MCF 10A (cell line): ENCODE results near the gene TMEM248. TPM values are rescaled to one million over a fixed set of nuclear protein-coding genes. Genes with fewer than 3 reads are reported as not detected.
"Not testable (repeated sequence)": the region's sequence is repeated elsewhere in the genome, so short reads cannot be mapped to it uniquely, and the experiment has no call there.

Experiments used
- Bru-seq: library from RNA; stranded (reverse); fragments of 400-500 nt; gene quantifications from one replicate; lab custom pipeline; 2021; lab: Mats Ljungman, UMichigan
- BruChase-seq, 2 experiments: library from RNA; stranded (reverse); fragments of 400-500 nt; gene quantifications; one replicate each; lab custom pipeline; 2021; lab: Mats Ljungman, UMichigan
- BruUV-seq: library from RNA; stranded (reverse); fragments of 400-500 nt; replicated peaks from 2 replicates; lab custom pipeline; 2021; lab: Mats Ljungman, UMichigan
- CTCF ChIA-PET: fragments of 300-600 bp; sonication (Branson Sonifier 250); formaldehyde crosslinking; extraction: SDS; loops from one replicate; lab custom pipeline; 2021; ENCODE audit warnings: antibody characterized with exemption, inconsistent platforms; lab: Yijun Ruan, JAX
- POLR2A ChIA-PET: fragments of 300-600, 350-650 bp; sonication (Branson Sonifier 250); formaldehyde crosslinking; extraction: SDS; loops from one replicate; lab custom pipeline; 2020; ENCODE audit warnings: antibody characterized with exemption, inconsistent platforms; lab: Yijun Ruan, JAX
- DNase-seq: peaks from one replicate; pipeline ENCODE4 v3.0.0-alpha.2; 2018; ENCODE audit not compliant: unreplicated experiment
- H3K27ac Mint-ChIP-seq: one replicate; pipeline ENCODE4 v1.8.0; 2022; ENCODE audit warnings: mild to moderate bottlenecking, low read depth, mixed read lengths; ENCODE audit not compliant: unreplicated experiment
- H3K27me3 Mint-ChIP-seq: one replicate; pipeline ENCODE4 v1.8.0; 2022; ENCODE audit warnings: mixed read lengths; ENCODE audit not compliant: insufficient read depth, unreplicated experiment
- H3K36me3 Mint-ChIP-seq: one replicate; pipeline ENCODE4 v1.8.0; 2022; ENCODE audit warnings: mild to moderate bottlenecking, moderate library complexity, mixed read lengths; ENCODE audit not compliant: insufficient read depth, unreplicated experiment
- H3K4me1 Mint-ChIP-seq: one replicate; pipeline ENCODE4 v1.8.0; 2022; ENCODE audit warnings: mixed read lengths; ENCODE audit not compliant: insufficient read depth, unreplicated experiment
- H3K4me3 Mint-ChIP-seq: one replicate; pipeline ENCODE4 v1.8.0; 2022; ENCODE audit warnings: mild to moderate bottlenecking, moderate library complexity, mixed read lengths; ENCODE audit not compliant: unreplicated experiment
- H3K9me3 Mint-ChIP-seq: one replicate; pipeline ENCODE4 v1.8.0; 2022; ENCODE audit warnings: mixed read lengths; ENCODE audit not compliant: unreplicated experiment
- CTCF ChIP-seq: fragments of 200-600 bp; IDR thresholded peaks from one replicate; pipeline ENCODE4 v1.8.0; 2022; ENCODE audit warnings: antibody characterized with exemption, mild to moderate bottlenecking; ENCODE audit not compliant: unreplicated experiment
- intact Hi-C: fragments of 100-400 bp; cut with micrococcal nuclease; formaldehyde crosslinking; loops from 2 replicates; pipeline ENCODE4 v1.14.1; 2022
- long read RNA-seq: library from polyadenylated mRNA; stranded (forward); transcript quantifications from one replicate; pipeline ENCODE4 v2.0.0, GENCODE V29; 2022
- total RNA-seq: library from RNA; stranded (reverse); gene quantifications from 2 replicates; pipeline ENCODE4 v1.2.3, GENCODE V29; 2022

TMEM248 gene
- 75.7 and 80.0 TPM in 2 replicates for total RNA-seq
- percentile 81 among the genes with signal in this experiment for Bru-seq, nascent RNA
- BruChase-seq, experiment 1, labeled RNA remaining after a 6-hour chase = percentile 95 among the genes with signal in this experiment
- percentile 89 among the genes with signal in this experiment for BruChase-seq, experiment 2, labeled RNA remaining after a 2-hour chase
- long read RNA-seq, full-length matches to known transcripts = 109 of 142 reads
- long read RNA-seq, partial matches to known transcripts = 10 of 142 reads
- long read RNA-seq, other reads (novel, unspliced or antisense) = 23 of 142 reads

GRCh38 chr7:66920769-66921395, at the start of gene TMEM248:
Gene TMEM248, plus strand, starts transcription at chr7:66921225. Its CDS starts 20,641 bp downstream, at chr7:66941866.
- intact Hi-C loops = no loop called here
- Mint-ChIP-seq H3K27me3 (no peaks in the 10 kb centered on the region), H3K27ac (peak within 1 kb of the TSS; percentile 66), H3K4me3 (peak within 1 kb of the TSS; percentile 85), H3K9me3 (no peaks in the 10 kb centered on the region), H3K36me3 (peaks cover 19% of the 10 kb centered on the region), H3K4me1 (peaks cover 8% of the 10 kb centered on the region)
- ChIA-PET CTCF (interaction anchor here (1.1 kb wide), 1 partner anchor 63 kb away, joined by 4 read pairs; no protein-coding TSS in a partner anchor), POLR2A (interaction anchor here (0.6 to 3.6 kb wide), 9 partner anchors 8 to 76 kb away, joined by 3 to 42 read pairs (median 3); partner anchors contain the start of genes SBDS and TYW1)
- no peak for TF ChIP-seq CTCF
- TSS peak; percentile 76 for BruUV-seq
- peak; percentile 82 for DNase-seq

- CTCF ChIA-PET = interaction anchor here (0.6 to 0.7 kb wide), 3 partner anchors 25 to 220 kb away, joined by 3 to 4 read pairs (median 4); no protein-coding TSS in a partner anchor
- no peak for TF ChIP-seq CTCF
These were observed 47.5 kb upstream of the TMEM248 start for GRCh38 chr7:66873476-66873875.

GRCh38 chr7:66877577-66878300, 43.3 kb upstream of the TMEM248 start:
- no peak for DNase-seq
- Mint-ChIP-seq H3K4me3 (no peak overlapping the region), H3K27ac (no peak overlapping the region), H3K27me3 (no peaks in the 10 kb centered on the region), H3K4me1 (no peaks in the 10 kb centered on the region), H3K9me3 (no peaks in the 10 kb centered on the region), H3K36me3 (peaks cover 26% of the 10 kb centered on the region)
- POLR2A ChIA-PET = no interaction called here
- TF ChIP-seq CTCF = no peak
- intact Hi-C loops = no loop called here
- CTCF ChIA-PET = interaction anchor here (0.6 to 0.7 kb wide), 3 partner anchors 9 to 36 kb away, joined by 3 to 4 read pairs (median 4); no protein-coding TSS in a partner anchor
- no TSS peak for BruUV-seq

More at GRCh38 chr7:66873476-66873875, 47.5 kb upstream of the TMEM248 start:
- no peak for DNase-seq
- POLR2A ChIA-PET = interaction anchor here (0.6 to 3.5 kb wide), 2 partner anchors 27 to 29 kb away, joined by 3 to 16 read pairs; no protein-coding TSS in a partner anchor
- Mint-ChIP-seq H3K9me3 (no peaks in the 10 kb centered on the region), H3K36me3 (peaks cover 18% of the 10 kb centered on the region), H3K4me1 (peaks cover 17% of the 10 kb centered on the region), H3K27me3 (no peaks in the 10 kb centered on the region), H3K27ac (no peak overlapping the region), H3K4me3 (no peak overlapping the region)
- intact Hi-C loops = no loop called here
- BruUV-seq = no TSS peak

GRCh38 chr7:66878301-66878685, 42.7 kb upstream of the TMEM248 start:
- H3K27ac Mint-ChIP-seq, H3K27me3 Mint-ChIP-seq, BruUV-seq, H3K9me3 Mint-ChIP-seq, H3K4me1 Mint-ChIP-seq, DNase-seq, intact Hi-C loops, H3K4me3 Mint-ChIP-seq: not testable (repeated sequence)
- POLR2A ChIA-PET = interaction anchor here (1.2 kb wide), 1 partner anchor 35 kb away, joined by 3 read pairs; no protein-coding TSS in a partner anchor
- H3K36me3 Mint-ChIP-seq = peaks cover 26% of the 10 kb centered on the region
- CTCF ChIA-PET = interaction anchor here (0.6 to 0.7 kb wide), 2 partner anchors 10 to 28 kb away, joined by 3 to 4 read pairs; no protein-coding TSS in a partner anchor
